Panc1 (cell line): ENCODE data around the gene KLC4. TPM values are rescaled to one million over a fixed set of nuclear protein-coding genes. Genes with fewer than 3 reads are reported as not detected.
A peak's percentile ranks its signal among the peaks of the same experiment; 100 is the strongest.

ENCODE experiments used
- ATAC-seq: fragments of 200-7000 bp; cut with Tn5 transposase; 2 replicates; pipeline ENCODE4 v1.9.1; 2020; ENCODE audit warnings: mild to moderate bottlenecking, moderate library complexity
- BruUV-seq: library from RNA; stranded (reverse); fragments of 400-500 nt; replicated peaks from 2 replicates; lab custom pipeline; 2021; lab: Mats Ljungman, UMichigan
- CTCF ChIA-PET: fragments of 300-600 bp; sonication (Branson Sonifier 250); formaldehyde crosslinking; loops from one replicate; lab custom pipeline; 2022; ENCODE audit warnings: antibody characterized with exemption; lab: Charles Lee
- POLR2A ChIA-PET: fragments of 300-600 bp; sonication (Branson Sonifier 250); formaldehyde crosslinking; loops from one replicate; lab custom pipeline; 2022; ENCODE audit warnings: antibody characterized with exemption; lab: Charles Lee
- DNase-seq: peaks from one replicate; pipeline ENCODE4 v3.0.0-alpha.2; 2010; ENCODE audit warnings: low read depth, low spot score
- H3K27ac ChIP-seq: 2 replicates; pipeline ENCODE4 v1.5.1; 2011; ENCODE audit warnings: mild to moderate bottlenecking, low read length, inconsistent platforms
- H3K27me3 ChIP-seq: fragments of 200-500 bp; sonication (Bioruptor generic); 2 replicates; pipeline ENCODE4 v1.6.0; 2014; ENCODE audit warnings: low read length, inconsistent platforms; ENCODE audit not compliant: control insufficient read depth, insufficient read depth
- H3K36me3 ChIP-seq: fragments of 200-500 bp; sonication (Bioruptor generic); 2 replicates; pipeline ENCODE4 v1.5.1; 2014; ENCODE audit warnings: inconsistent platforms, mild to moderate bottlenecking, low read length, moderate library complexity; ENCODE audit not compliant: control insufficient read depth, insufficient read depth
- H3K4me1 ChIP-seq: 2 replicates; pipeline ENCODE4 v1.5.1; 2011; ENCODE audit warnings: inconsistent platforms, mild to moderate bottlenecking, low read length, moderate library complexity; ENCODE audit not compliant: control insufficient read depth, insufficient read depth
- H3K4me3 ChIP-seq, 2 experiments: 2 replicates each; pipeline ENCODE4 v1.5.1; 2011 to 2012; ENCODE audit warnings: low read depth in 2 of 2, low read length in 2 of 2, mild to moderate bottlenecking in 2 of 2, inconsistent platforms in 1 of 2, moderate library complexity in 1 of 2
- H3K9me3 ChIP-seq: fragments of 200-500 bp; sonication (Bioruptor generic); 2 replicates; pipeline ENCODE4 v1.5.1; 2014; ENCODE audit warnings: low read depth, mild to moderate bottlenecking, inconsistent platforms, low read length, moderate library complexity; ENCODE audit not compliant: control insufficient read depth, insufficient read depth
- POLR2AphosphoS5 ChIP-seq: IDR thresholded peaks from 2 replicates; pipeline ENCODE4 v1.6.1; 2012; ENCODE audit warnings: mild to moderate bottlenecking, low read depth, low read length, moderate library complexity
- SIN3A ChIP-seq: IDR thresholded peaks from 2 replicates; pipeline ENCODE4 v1.6.1; 2012; ENCODE audit warnings: low read depth, mild to moderate bottlenecking, low read length, moderate library complexity, borderline replicate concordance; ENCODE audit not compliant: insufficient read depth
- TCF7L2 ChIP-seq: IDR thresholded peaks from 2 replicates; pipeline ENCODE4 v1.6.1; 2011; ENCODE audit warnings: mild to moderate bottlenecking, low read depth, low read length, inconsistent platforms
- in situ Hi-C: cut with HindIII; loops from 2 replicates; pipeline ENCODE4 v1.10.0; 2016; ENCODE audit warnings: low sequenced_read_pairs, low pct_unique_long_range_greater_than_20kb
- intact Hi-C: fragments of 100-400 bp; cut with micrococcal nuclease; formaldehyde crosslinking; loops from one replicate; pipeline ENCODE4 v1.10.0; 2022; ENCODE audit not compliant: unreplicated experiment
- total RNA-seq: library from RNA; stranded (reverse); gene quantifications from one replicate; pipeline ENCODE4 v1.2.1, GENCODE V29; 2021; ENCODE audit not compliant: unreplicated experiment
- TF ChIP-seq, protein P1 (sequence below), 2 experiments: IDR thresholded peaks; 2 replicates each; pipeline ENCODE4 v1.6.1; 2011 to 2012; ENCODE audit warnings: low read depth in 2 of 2, control low read depth in 1 of 2, low read length in 1 of 2, mild to moderate bottlenecking in 1 of 2, moderate library complexity in 1 of 2; ENCODE audit not compliant: insufficient read depth in 1 of 2
- TF ChIP-seq, protein P2 (sequence below): fragments of 450-650 bp; IDR thresholded peaks from 2 replicates; pipeline ENCODE4 v1.5.1; 2017; ENCODE audit warnings: mild to moderate bottlenecking

Gene KLC4
- total RNA-seq, 1 experiment from 2014 or later = 22.6 TPM

DNA sequence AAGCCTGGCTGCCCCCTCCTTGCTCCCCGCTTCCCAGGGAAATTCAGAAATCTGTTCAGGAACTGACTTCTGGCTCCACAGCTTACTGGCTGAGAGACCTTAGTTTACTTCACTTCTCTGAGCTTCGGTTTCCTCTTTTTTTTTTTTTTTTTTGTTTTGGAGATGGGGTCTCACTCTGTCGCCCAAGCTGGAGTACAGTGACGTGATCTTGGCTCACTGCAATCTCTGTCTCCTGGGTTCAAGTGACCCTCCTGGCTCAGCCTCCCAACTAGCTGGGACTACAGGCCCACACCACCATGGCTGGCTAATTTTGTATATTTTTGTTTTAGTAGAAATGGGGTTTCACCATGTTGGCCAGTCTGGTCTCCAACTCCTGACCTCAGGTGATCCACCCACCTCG, 31.6 kb downstream of the KLC4 start:
- H3K4me3 ChIP-seq = peak overlapping the region in 1 of 2 experiments; percentile 39; a peak in 1 of 4 replicates
- no TSS peak for BruUV-seq
- no peaks in the 10 kb centered on the region for H3K27me3 ChIP-seq
- intact Hi-C loops (loop anchor here (5.0 kb wide), 1 partner anchor 41 kb away; no protein-coding TSS in a partner anchor), in situ Hi-C loops (no loop called here)
- peaks cover 83% of the 10 kb centered on the region for H3K4me1 ChIP-seq
- H3K27ac ChIP-seq = peak overlapping the region; percentile 97
- no peaks in the 10 kb centered on the region for H3K36me3 ChIP-seq
- ATAC-seq = no peak
- ChIA-PET CTCF (interaction anchor here (0.6 to 0.8 kb wide), 2 partner anchors 35 to 52 kb away, joined by 3 to 6 read pairs; no protein-coding TSS in a partner anchor), POLR2A (no interaction called here)
- no peak for DNase-seq
- no peaks in the 10 kb centered on the region for H3K9me3 ChIP-seq
- TF ChIP-seq, protein P1, sequence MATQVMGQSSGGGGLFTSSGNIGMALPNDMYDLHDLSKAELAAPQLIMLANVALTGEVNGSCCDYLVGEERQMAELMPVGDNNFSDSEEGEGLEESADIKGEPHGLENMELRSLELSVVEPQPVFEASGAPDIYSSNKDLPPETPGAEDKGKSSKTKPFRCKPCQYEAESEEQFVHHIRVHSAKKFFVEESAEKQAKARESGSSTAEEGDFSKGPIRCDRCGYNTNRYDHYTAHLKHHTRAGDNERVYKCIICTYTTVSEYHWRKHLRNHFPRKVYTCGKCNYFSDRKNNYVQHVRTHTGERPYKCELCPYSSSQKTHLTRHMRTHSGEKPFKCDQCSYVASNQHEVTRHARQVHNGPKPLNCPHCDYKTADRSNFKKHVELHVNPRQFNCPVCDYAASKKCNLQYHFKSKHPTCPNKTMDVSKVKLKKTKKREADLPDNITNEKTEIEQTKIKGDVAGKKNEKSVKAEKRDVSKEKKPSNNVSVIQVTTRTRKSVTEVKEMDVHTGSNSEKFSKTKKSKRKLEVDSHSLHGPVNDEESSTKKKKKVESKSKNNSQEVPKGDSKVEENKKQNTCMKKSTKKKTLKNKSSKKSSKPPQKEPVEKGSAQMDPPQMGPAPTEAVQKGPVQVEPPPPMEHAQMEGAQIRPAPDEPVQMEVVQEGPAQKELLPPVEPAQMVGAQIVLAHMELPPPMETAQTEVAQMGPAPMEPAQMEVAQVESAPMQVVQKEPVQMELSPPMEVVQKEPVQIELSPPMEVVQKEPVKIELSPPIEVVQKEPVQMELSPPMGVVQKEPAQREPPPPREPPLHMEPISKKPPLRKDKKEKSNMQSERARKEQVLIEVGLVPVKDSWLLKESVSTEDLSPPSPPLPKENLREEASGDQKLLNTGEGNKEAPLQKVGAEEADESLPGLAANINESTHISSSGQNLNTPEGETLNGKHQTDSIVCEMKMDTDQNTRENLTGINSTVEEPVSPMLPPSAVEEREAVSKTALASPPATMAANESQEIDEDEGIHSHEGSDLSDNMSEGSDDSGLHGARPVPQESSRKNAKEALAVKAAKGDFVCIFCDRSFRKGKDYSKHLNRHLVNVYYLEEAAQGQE (IDR thresholded peaks at IDR 0.05; ENCODE audit: insufficient read depth in 1 of 2, low read depth in 2 of 2, low read length in 1 of 2) = no peak
- TF ChIP-seq TCF7L2 = no peak
- TF ChIP-seq POLR2AphosphoS5 = no peak
- TF ChIP-seq SIN3A = no peak
- TF ChIP-seq, protein P2, sequence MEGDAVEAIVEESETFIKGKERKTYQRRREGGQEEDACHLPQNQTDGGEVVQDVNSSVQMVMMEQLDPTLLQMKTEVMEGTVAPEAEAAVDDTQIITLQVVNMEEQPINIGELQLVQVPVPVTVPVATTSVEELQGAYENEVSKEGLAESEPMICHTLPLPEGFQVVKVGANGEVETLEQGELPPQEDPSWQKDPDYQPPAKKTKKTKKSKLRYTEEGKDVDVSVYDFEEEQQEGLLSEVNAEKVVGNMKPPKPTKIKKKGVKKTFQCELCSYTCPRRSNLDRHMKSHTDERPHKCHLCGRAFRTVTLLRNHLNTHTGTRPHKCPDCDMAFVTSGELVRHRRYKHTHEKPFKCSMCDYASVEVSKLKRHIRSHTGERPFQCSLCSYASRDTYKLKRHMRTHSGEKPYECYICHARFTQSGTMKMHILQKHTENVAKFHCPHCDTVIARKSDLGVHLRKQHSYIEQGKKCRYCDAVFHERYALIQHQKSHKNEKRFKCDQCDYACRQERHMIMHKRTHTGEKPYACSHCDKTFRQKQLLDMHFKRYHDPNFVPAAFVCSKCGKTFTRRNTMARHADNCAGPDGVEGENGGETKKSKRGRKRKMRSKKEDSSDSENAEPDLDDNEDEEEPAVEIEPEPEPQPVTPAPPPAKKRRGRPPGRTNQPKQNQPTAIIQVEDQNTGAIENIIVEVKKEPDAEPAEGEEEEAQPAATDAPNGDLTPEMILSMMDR = no peak

DNA sequence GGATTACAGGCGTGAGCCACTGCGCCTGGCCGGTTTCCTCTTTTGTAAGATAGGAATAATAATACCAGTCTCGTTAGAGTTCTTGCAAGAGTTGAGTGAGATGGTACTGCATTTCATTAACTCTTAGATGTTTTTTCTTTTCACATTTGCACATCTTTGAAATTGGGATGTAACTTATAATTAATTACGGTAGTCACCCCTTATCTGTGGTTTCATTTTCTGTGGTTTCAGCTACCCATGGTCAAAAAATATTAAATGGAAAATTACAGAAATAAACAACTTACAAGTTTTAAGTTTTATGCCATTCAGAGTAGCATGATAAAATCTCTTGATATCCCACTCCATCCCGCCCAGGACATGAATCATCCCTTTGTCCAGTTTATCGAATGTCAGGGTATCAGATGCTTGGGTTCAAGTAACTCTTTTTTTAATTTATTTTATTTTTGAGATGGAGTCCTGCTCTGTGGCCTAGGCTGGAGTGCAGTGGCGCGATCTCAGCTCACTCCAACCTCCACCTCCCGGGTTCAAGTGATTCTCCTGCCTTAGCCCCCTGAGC, 32.1 kb downstream of the KLC4 start:
- CTCF ChIA-PET = interaction anchor here (0.8 kb wide), 1 partner anchor 34 kb away, joined by 3 read pairs; no protein-coding TSS in a partner anchor

More for the DNA sequence above, 32.1 kb downstream of the KLC4 start:
- peaks cover 85% of the 10 kb centered on the region for H3K4me1 ChIP-seq
- no TSS peak for BruUV-seq
- no peaks in the 10 kb centered on the region for H3K27me3 ChIP-seq
- H3K36me3 ChIP-seq = no peaks in the 10 kb centered on the region
- no peak for ATAC-seq
- in situ Hi-C loops = no loop called here
- TF ChIP-seq SIN3A = no peak
- TF ChIP-seq, protein P2 = no peak
- TF ChIP-seq POLR2AphosphoS5 = no peak
- TF ChIP-seq TCF7L2 = no peak
- TF ChIP-seq, protein P1 (IDR thresholded peaks at IDR 0.05; ENCODE audit: insufficient read depth in 1 of 2, low read depth in 2 of 2, low read length in 1 of 2) = no peak
- POLR2A ChIA-PET = no interaction called here
- H3K9me3 ChIP-seq = no peaks in the 10 kb centered on the region
- DNase-seq = no peak
- intact Hi-C loops = loop anchor here (5.0 kb wide), 1 partner anchor 41 kb away; no protein-coding TSS in a partner anchor
- peak overlapping the region; percentile 97 for H3K27ac ChIP-seq
- H3K4me3 ChIP-seq = no peak overlapping the region
